DND-41 (cell line): ENCODE results near the gene GATA3.

Experiments used
- EZH2 ChIP-seq: IDR thresholded peaks from 3 replicates; pipeline ENCODE4 v1.6.1; 2012; ENCODE audit warnings: borderline replicate concordance, low read depth, mild to moderate bottlenecking, moderate library complexity, low read length, inconsistent platforms; ENCODE audit not compliant: severe bottlenecking
- TF ChIP-seq, protein P1 (sequence below): IDR thresholded peaks from 2 replicates; pipeline ENCODE4 v1.5.1; 2012; ENCODE audit warnings: borderline replicate concordance, low read length, moderate library complexity, mild to moderate bottlenecking; ENCODE audit not compliant: poor library complexity, severe bottlenecking; ENCODE audit errors: extremely low read depth

DNA sequence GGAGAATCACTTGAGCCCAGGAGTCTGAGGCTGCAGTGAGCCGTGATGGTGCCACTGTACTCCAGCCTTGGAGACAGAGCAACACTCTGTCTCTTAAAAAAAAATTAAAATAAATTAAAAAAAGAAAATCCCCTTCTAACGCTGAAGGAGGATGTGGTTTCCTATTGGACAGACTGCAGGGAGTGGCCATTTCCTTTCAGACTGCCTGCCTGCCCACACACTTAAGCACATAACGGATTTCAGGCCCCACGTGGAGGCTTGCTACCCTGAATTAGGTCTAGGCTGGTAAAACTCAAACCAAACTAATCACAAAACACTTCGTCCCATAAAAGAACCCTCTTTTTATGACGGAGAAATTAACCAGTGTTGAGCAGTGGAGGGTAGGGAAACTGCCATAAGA lies 34.0 kb downstream of the GATA3 start:
- TF ChIP-seq, protein P1, sequence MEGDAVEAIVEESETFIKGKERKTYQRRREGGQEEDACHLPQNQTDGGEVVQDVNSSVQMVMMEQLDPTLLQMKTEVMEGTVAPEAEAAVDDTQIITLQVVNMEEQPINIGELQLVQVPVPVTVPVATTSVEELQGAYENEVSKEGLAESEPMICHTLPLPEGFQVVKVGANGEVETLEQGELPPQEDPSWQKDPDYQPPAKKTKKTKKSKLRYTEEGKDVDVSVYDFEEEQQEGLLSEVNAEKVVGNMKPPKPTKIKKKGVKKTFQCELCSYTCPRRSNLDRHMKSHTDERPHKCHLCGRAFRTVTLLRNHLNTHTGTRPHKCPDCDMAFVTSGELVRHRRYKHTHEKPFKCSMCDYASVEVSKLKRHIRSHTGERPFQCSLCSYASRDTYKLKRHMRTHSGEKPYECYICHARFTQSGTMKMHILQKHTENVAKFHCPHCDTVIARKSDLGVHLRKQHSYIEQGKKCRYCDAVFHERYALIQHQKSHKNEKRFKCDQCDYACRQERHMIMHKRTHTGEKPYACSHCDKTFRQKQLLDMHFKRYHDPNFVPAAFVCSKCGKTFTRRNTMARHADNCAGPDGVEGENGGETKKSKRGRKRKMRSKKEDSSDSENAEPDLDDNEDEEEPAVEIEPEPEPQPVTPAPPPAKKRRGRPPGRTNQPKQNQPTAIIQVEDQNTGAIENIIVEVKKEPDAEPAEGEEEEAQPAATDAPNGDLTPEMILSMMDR = no peak
- TF ChIP-seq EZH2 = no peak
